BE2C (cell line): ENCODE measurements around the gene RIPK3.
"Not testable (repeated sequence)": the region's sequence is repeated elsewhere in the genome, so short reads cannot be mapped to it uniquely, and the experiment has no call there.

Source experiments
- DNase-seq: peaks from one replicate; pipeline ENCODE4 v3.0.0-alpha.2; 2020
- H3K27me3 ChIP-seq: fragments of 250-450 bp; sonication (Bioruptor Pico); 2 replicates; pipeline ENCODE4 v1.5.1; 2020; ENCODE audit warnings: mild to moderate bottlenecking
- H3K36me3 ChIP-seq: fragments of 250-450 bp; sonication (Bioruptor Pico); 2 replicates; pipeline ENCODE4 v1.5.1; 2020; ENCODE audit warnings: mild to moderate bottlenecking
- H3K4me1 ChIP-seq: fragments of 250-450 bp; sonication (Bioruptor Pico); 2 replicates; pipeline ENCODE4 v1.5.1; 2020
- H3K4me3 ChIP-seq: 2 replicates; pipeline ENCODE4 v1.5.1; 2011; ENCODE audit warnings: low read depth, low read length
- H3K9me3 ChIP-seq: fragments of 250-450 bp; sonication (Bioruptor Pico); 2 replicates; pipeline ENCODE4 v1.5.1; 2020
- TF ChIP-seq, protein P1 (sequence below): IDR thresholded peaks from 2 replicates; pipeline ENCODE4 v1.5.1; 2012; ENCODE audit warnings: mild to moderate bottlenecking, low read depth, low read length

The RIPK3 gene

DNA sequence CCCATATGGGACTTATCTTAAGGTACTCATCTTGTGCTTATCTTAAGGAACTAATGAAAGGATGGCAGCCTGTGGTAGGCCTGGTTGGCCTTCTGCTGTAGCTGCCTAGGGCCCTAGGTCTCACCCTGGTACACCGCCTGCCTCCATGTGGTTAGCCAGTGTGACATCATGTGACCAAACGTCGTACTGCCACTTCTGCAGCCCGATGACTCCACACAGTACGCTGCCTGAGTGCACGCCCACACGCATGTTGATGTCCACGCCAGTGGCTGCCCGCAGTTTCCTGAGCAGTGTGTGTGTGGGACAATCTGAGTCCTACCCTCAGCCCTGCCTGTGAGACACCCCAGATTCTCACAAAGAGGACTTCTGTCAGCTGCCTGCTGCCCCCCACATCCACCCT, 10.1 kb downstream of the RIPK3 start:
- DNase-seq = no peak
- TF ChIP-seq, protein P1, sequence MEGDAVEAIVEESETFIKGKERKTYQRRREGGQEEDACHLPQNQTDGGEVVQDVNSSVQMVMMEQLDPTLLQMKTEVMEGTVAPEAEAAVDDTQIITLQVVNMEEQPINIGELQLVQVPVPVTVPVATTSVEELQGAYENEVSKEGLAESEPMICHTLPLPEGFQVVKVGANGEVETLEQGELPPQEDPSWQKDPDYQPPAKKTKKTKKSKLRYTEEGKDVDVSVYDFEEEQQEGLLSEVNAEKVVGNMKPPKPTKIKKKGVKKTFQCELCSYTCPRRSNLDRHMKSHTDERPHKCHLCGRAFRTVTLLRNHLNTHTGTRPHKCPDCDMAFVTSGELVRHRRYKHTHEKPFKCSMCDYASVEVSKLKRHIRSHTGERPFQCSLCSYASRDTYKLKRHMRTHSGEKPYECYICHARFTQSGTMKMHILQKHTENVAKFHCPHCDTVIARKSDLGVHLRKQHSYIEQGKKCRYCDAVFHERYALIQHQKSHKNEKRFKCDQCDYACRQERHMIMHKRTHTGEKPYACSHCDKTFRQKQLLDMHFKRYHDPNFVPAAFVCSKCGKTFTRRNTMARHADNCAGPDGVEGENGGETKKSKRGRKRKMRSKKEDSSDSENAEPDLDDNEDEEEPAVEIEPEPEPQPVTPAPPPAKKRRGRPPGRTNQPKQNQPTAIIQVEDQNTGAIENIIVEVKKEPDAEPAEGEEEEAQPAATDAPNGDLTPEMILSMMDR = no peak
- Histone ChIP-seq H3K27me3 (peaks cover 25% of the 10 kb centered on the region), H3K9me3 (no peaks in the 10 kb centered on the region), H3K4me3 (no peak overlapping the region), H3K4me1 (no peaks in the 10 kb centered on the region), H3K36me3 (no peaks in the 10 kb centered on the region)

DNA sequence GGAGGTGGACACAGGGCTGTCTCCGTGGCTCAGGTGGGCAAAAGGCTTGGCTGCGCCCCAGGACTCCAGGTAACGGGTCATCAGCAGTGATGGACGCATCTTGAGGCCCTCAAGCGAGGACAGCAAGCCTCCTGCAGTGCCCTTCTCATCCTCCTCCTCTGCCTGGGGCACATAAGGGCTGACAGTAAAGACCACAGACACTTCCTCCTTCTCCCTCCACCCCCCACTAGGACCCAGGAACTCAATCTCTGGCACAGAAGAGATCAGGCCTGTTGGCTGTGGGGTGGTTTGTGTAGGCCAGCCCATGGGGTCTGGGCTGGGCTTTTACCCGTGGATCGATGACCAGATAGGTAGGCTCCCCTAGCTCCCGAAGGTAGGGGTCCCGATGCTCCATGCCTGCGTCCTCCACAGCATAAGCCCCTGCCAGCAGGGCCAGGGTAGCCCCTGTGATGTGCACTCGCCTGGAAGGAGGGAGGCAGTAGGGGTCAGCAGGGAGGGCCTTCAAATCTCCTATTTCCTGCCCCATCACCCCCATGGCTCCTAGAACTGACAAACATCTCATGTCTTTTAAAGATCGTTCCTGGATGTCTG, 10.6 kb downstream of the RIPK3 start:
- Histone ChIP-seq H3K9me3 (no peaks in the 10 kb centered on the region), H3K36me3 (no peaks in the 10 kb centered on the region), H3K4me1 (no peaks in the 10 kb centered on the region), H3K4me3 (no peak overlapping the region), H3K27me3 (peaks cover 20% of the 10 kb centered on the region)
- no peak for DNase-seq
- TF ChIP-seq, protein P1 = no peak

DNA sequence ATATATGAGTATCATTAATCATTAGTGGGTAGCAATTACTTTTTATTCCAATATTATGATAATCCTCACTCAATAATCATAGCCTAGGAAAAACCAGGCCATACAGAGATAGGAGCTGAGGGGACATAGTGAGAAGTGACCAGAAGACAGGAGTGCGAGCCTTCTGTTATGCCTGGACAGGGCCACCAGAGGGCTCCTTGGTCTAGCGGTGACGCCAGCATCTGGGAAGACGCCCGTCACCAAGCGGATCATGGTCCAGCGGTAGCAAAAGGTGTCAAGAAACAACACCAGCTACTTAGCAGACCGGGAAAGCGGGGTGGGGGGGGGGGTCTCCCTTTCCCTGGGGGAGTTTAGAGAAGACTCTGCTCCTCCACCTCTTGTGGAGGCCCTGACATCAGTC, 11.9 kb downstream of the RIPK3 start:
- TF ChIP-seq, protein P1 = peak; percentile 36
- H3K27me3 ChIP-seq, H3K9me3 ChIP-seq, H3K4me3 ChIP-seq, H3K36me3 ChIP-seq, H3K4me1 ChIP-seq: not testable (repeated sequence)
- peak; percentile 63 for DNase-seq

DNA sequence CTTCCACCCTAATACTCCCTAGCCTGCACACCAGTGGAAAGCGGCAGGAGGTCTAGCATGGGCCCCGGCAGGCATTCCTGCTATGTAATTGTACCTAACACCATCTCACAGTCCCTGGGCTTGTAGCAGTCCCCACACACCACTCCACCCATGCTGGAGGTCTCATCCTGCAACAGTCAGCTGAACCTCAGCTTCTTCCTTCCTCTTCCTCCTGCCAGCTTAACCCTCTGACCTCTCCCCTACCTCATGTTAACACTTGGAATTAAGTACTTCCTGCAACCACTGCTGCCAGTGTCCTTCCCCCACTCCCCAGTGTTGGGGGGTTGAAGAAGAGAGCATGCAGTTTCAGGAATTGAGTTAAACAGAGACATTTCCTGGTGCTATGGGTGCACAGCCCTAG, 12.5 kb downstream of the RIPK3 start:
- Histone ChIP-seq H3K9me3 (no peaks in the 10 kb centered on the region), H3K27me3 (peaks cover under 1% of the 10 kb centered on the region), H3K4me3 (no peak overlapping the region), H3K36me3 (no peaks in the 10 kb centered on the region), H3K4me1 (no peaks in the 10 kb centered on the region)
- TF ChIP-seq, protein P1 = no peak
- DNase-seq = no peak

DNA sequence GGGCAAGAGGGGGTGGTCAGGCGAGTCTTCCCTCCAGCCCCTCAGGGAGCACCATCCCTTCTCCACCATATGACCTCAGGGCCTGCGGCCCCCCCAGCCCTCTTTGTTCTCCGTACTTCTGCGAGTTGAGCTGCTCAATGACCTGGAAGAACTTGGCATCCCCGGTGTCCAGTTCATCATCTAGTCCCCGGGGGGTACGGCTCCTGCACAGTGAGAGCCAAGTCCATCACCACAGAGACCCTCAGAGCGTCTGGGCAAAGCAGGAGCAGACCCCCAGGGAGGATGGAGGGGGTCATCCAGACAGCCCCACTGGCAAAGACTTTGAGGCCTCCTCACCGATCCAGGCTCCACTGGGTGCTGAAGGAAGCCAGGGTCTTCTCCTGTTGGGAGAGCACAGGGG, 13.8 kb downstream of the RIPK3 start:
- H3K4me3 ChIP-seq = no peak overlapping the region
- no peaks in the 10 kb centered on the region for H3K4me1 ChIP-seq
- TF ChIP-seq, protein P1 = no peak
- no peak for DNase-seq
- no peaks in the 10 kb centered on the region for H3K9me3 ChIP-seq
- H3K36me3 ChIP-seq = no peaks in the 10 kb centered on the region
- H3K27me3 ChIP-seq = peaks cover 5% of the 10 kb centered on the region; the same call in 1 of the 2 replicates

DNA sequence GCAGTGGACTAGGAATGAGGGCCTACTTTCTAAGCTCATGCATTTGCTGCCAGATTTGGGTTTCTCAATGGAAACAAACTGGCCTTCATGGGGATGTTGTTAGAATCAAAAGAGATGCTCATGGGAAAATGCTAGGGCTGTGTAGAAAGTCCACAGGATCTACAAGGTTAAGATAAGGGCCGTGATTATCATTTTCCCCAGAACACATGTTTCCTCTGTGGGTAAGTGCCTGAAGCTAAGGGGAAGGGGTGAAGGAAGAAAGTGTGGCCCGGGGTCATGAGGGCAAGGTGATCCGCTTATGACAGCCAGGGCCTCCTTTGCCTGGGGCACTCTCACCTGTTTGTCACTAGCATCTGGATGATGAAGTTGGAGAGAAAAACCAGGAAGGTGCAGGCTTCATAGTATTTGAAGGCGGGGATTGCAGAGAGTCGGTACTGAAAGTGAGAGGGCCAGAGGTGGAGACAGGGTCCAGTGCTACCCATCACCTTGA, 14.7 kb downstream of the RIPK3 start:
- no peak for DNase-seq
- Histone ChIP-seq H3K9me3 (no peaks in the 10 kb centered on the region), H3K4me3 (no peak overlapping the region), H3K36me3 (no peaks in the 10 kb centered on the region), H3K27me3 (peaks cover 13% of the 10 kb centered on the region), H3K4me1 (no peaks in the 10 kb centered on the region)
- TF ChIP-seq, protein P1 = no peak
